Fibroblast of lung (primary cell): ENCODE results near the gene MNAT1. TPM values are rescaled to one million over a fixed set of nuclear protein-coding genes. Genes with fewer than 3 reads are reported as not detected.
A peak's percentile ranks its signal among the peaks of the same experiment; 100 is the strongest.

ENCODE experiments used
- DNase-seq, 2 donors: peaks; one replicate each; pipeline versions ENCODE4 v3.0.0 to v3.0.0-alpha.2; 2010; ENCODE audit warnings: low read depth in 2 of 2
- H2AFZ ChIP-seq: 2 replicates; pipeline ENCODE4 v1.5.1; 2012; ENCODE audit warnings: low read length, control low read depth, inconsistent platforms
- H3K27ac ChIP-seq: 2 replicates; pipeline ENCODE4 v1.5.1; 2011; ENCODE audit warnings: low read length, control low read depth; ENCODE audit not compliant: insufficient read depth
- H3K27me3 ChIP-seq: 2 replicates; pipeline ENCODE4 v1.5.1; 2011; ENCODE audit warnings: mild to moderate bottlenecking, low read length; ENCODE audit not compliant: control insufficient read depth, insufficient read depth
- H3K36me3 ChIP-seq: 2 replicates; pipeline ENCODE4 v1.5.1; 2011; ENCODE audit warnings: low read length; ENCODE audit not compliant: control insufficient read depth, insufficient read depth
- H3K4me1 ChIP-seq: 2 replicates; pipeline ENCODE4 v1.5.1; 2011; ENCODE audit warnings: low read length; ENCODE audit not compliant: control insufficient read depth, insufficient read depth; ENCODE audit errors: extremely low read depth
- H3K4me2 ChIP-seq: 2 replicates; pipeline ENCODE4 v1.5.1; 2011; ENCODE audit warnings: low read length, control low read depth; ENCODE audit not compliant: insufficient read depth; ENCODE audit errors: extremely low read depth
- H3K4me3 ChIP-seq, 4 experiments: fragments of 200-600 bp in 1 of 4; sonication (generic) in 1 of 4; replicated peaks in 1 of 4; 2 replicates each; pipeline ENCODE4 v1.5.1; 2011 to 2016; ENCODE audit warnings: low read length in 4 of 4, low read depth in 3 of 4, mild to moderate bottlenecking in 3 of 4, control low read depth in 2 of 4, inconsistent platforms in 1 of 4, mixed read lengths in 1 of 4; ENCODE audit not compliant: insufficient read depth in 1 of 4; ENCODE audit errors: control extremely low read depth in 1 of 4
- H3K79me2 ChIP-seq: 2 replicates; pipeline ENCODE4 v1.5.1; 2012; ENCODE audit warnings: mild to moderate bottlenecking, low read length, inconsistent platforms; ENCODE audit not compliant: control insufficient read depth, insufficient read depth
- H3K9ac ChIP-seq: 2 replicates; pipeline ENCODE4 v1.5.1; 2011; ENCODE audit warnings: mild to moderate bottlenecking, low read length, control low read depth; ENCODE audit not compliant: insufficient read depth
- H3K9me3 ChIP-seq: 2 replicates; pipeline ENCODE4 v1.5.1; 2012; ENCODE audit warnings: low read depth, low read length; ENCODE audit not compliant: control insufficient read depth, insufficient read depth
- H4K20me1 ChIP-seq: 2 replicates; pipeline ENCODE4 v1.5.1; 2011; ENCODE audit warnings: low read length; ENCODE audit not compliant: control insufficient read depth, insufficient read depth; ENCODE audit errors: extremely low read depth
- EZH2 ChIP-seq: IDR thresholded peaks from 2 replicates; pipeline ENCODE4 v1.5.1; 2012; ENCODE audit warnings: low read length, control low read depth, mild to moderate bottlenecking; ENCODE audit errors: missing control alignments
- polyA plus RNA-seq, 2 donors: library from polyadenylated mRNA; depleted of rRNA in 1 of 2; stranded (reverse) in 1 of 2; unstranded in 1 of 2; fragments of >200 nt; gene quantifications; 2 replicates each; pipeline ENCODE4 v1.2.1, GENCODE V29; 2011 to 2012; ENCODE audit warnings: missing spikeins in 1 of 2
- total RNA-seq: library from RNA; depleted of rRNA; stranded (reverse); fragments of >200 nt; gene quantifications from 2 replicates; pipeline ENCODE4 v1.2.1, GENCODE V29; 2014
- TF ChIP-seq, protein P1 (sequence below), 2 donors: IDR thresholded peaks in 1 of 2; conservative IDR thresholded peaks in 1 of 2; 1 replicate in 1 of 2; 2 replicates in 1 of 2; pipeline ENCODE4 v1.5.1; 2011 to 2012; ENCODE audit warnings: low read length in 2 of 2, control low read depth in 1 of 2, inconsistent platforms in 1 of 2, low read depth in 1 of 2, mild to moderate bottlenecking in 1 of 2

Gene MNAT1
- total and polyA plus RNA-seq, 2 donors (not counting 1 experiment from before 2014, with no cell fraction given), result 48.2 to 58.5 TPM

DNA sequence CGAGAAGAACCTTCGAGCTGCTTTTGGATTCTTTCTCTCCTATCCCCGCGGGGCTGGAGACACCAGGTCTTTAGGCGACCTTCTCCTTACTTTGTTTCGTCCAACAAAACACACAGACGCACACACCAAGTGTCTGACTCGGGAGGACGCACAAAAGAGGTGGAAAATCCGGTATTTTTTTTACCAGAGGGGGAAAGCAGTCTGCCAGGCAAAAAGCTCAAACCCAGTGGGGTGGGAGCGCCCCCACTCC lies 12.5 kb upstream of the MNAT1 start:
- Histone ChIP-seq H3K79me2 (peaks cover 33% of the 10 kb centered on the region), H3K9me3 (no peaks in the 10 kb centered on the region), H3K9ac (peak overlapping the region; percentile 69), H3K27me3 (no peaks in the 10 kb centered on the region), H3K27ac (peak overlapping the region; percentile 56), H2AFZ (peak overlapping the region; percentile 32), H3K4me1 (no peaks in the 10 kb centered on the region), H4K20me1 (no peaks in the 10 kb centered on the region), H3K36me3 (peaks cover 2% of the 10 kb centered on the region), H3K4me2 (peak overlapping the region; percentile 85), H3K4me3 (peak overlapping the region; percentile 67 to 92 (median 80))
- peak in 1 of 2 donors; percentile 51 for DNase-seq
- no peak for TF ChIP-seq EZH2

DNA sequence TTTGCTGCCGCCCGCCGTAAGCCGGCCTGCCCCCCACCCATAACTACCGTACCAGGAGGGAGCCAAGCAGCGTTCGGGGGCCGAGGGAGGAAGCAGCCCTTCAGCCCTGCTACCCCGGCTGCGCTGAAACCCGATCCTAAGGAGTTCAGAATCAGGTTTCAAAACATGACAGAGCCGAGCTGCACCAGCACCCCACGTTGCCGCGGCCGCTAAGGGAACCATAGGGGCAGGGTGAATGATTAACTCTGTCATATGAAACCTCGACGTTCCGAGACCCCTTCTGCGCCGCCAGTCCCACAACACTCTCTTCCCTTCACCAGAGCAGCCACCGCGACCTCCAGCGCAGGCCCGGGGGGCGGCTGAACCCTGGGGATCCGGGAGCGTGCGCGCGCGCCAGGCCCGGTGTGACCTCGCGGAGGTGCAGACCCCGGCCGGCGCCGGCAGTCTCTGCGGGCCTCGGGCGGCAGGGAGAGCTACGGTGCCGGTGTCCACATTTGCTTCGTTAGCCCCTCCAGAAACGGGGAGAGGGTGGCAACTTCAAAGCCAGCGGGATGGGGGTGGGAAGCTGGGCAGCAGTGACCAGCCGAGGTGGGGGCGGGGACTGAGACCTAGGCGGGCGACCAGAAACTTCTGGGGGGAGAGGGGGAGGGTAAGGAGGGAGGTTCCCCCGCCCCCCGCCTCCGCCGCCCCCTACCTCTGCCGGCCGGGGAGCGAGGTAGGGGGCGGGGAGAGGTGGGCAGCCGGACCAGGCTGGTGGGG lies 12.0 kb upstream of the MNAT1 start:
- Histone ChIP-seq H3K9me3 (no peaks in the 10 kb centered on the region), H2AFZ (peak overlapping the region; percentile 32), H3K4me2 (peak overlapping the region; percentile 85), H3K9ac (peak overlapping the region; percentile 69), H3K79me2 (peaks cover 33% of the 10 kb centered on the region), H4K20me1 (no peaks in the 10 kb centered on the region), H3K27me3 (no peaks in the 10 kb centered on the region), H3K36me3 (peaks cover under 1% of the 10 kb centered on the region), H3K4me3 (peak overlapping the region; percentile 67 to 92 (median 80)), H3K4me1 (no peaks in the 10 kb centered on the region), H3K27ac (peak overlapping the region; percentile 75)
- peak; percentile 70 to 77 for DNase-seq
- no peak for TF ChIP-seq EZH2
- TF ChIP-seq, protein P1, sequence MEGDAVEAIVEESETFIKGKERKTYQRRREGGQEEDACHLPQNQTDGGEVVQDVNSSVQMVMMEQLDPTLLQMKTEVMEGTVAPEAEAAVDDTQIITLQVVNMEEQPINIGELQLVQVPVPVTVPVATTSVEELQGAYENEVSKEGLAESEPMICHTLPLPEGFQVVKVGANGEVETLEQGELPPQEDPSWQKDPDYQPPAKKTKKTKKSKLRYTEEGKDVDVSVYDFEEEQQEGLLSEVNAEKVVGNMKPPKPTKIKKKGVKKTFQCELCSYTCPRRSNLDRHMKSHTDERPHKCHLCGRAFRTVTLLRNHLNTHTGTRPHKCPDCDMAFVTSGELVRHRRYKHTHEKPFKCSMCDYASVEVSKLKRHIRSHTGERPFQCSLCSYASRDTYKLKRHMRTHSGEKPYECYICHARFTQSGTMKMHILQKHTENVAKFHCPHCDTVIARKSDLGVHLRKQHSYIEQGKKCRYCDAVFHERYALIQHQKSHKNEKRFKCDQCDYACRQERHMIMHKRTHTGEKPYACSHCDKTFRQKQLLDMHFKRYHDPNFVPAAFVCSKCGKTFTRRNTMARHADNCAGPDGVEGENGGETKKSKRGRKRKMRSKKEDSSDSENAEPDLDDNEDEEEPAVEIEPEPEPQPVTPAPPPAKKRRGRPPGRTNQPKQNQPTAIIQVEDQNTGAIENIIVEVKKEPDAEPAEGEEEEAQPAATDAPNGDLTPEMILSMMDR (conservative IDR thresholded peaks at IDR 0.05 in 1 of 2, IDR thresholded peaks at IDR 0.05 in 1 of 2; ENCODE audit: low read depth in 1 of 2, low read length in 2 of 2), result no peak

DNA sequence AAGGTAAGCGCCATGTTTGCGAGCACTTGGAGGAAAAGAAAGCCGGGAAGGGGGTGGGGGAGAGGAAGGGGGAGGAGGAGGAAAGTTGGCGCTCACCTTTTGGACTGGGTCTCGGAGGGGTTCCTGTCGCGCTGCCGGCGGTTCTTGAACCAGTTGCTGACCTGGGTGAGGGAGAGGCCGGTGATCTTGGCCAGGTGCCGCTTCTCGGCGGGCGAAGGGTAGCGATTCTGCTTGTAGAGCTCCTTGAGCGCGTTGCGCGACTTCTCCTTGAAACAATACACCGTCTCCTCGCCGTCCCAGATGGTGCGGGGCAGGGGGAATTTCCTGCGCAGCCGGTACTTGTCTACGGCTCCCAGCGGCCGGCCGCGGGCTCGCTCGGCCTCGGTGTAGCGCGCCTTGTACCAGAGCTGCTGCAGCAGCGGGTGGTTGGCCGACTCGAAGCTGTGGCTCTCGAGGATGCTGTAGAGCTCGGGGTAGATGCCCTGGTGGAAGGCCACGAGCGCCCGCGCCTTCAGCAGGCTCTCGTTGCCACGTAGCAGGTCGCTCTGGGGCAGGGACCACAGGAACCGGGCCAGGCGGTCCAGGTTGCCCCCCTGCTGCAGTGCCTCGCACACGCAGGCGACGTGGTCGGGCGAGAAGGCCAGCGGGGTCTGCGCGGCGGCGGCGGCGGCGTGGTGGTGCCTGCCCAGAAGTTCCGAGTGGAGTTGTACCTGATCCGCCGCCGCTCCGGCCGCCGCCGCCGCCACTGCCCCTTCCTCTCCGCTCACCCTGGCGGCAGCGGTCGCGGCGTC lies 11.2 kb upstream of the MNAT1 start:
- Histone ChIP-seq H3K27me3 (no peaks in the 10 kb centered on the region), H3K9ac (peak overlapping the region; percentile 69), H3K36me3 (no peaks in the 10 kb centered on the region), H3K4me1 (no peaks in the 10 kb centered on the region), H3K27ac (peak overlapping the region; percentile 75), H3K79me2 (peaks cover 31% of the 10 kb centered on the region), H3K9me3 (no peaks in the 10 kb centered on the region), H3K4me2 (peak overlapping the region; percentile 76), H3K4me3 (peak overlapping the region; percentile 67 to 92 (median 80)), H2AFZ (peak overlapping the region; percentile 69), H4K20me1 (no peaks in the 10 kb centered on the region)
- peak; percentile 62 to 69 for DNase-seq
- no peak for TF ChIP-seq EZH2
- TF ChIP-seq, protein P1 (conservative IDR thresholded peaks at IDR 0.05 in 1 of 2, IDR thresholded peaks at IDR 0.05 in 1 of 2; ENCODE audit: low read depth in 1 of 2, low read length in 2 of 2), result no peak
